GM19193 (cell line): Measurements from ENCODE around the gene TPGS2.

Experiments
- POLR2A ChIP-seq: IDR thresholded peaks from 4 replicates; pipeline ENCODE4 v1.6.1; 2011; ENCODE audit not compliant: insufficient read depth, insufficient read length; ENCODE audit errors: extremely low read depth

The TPGS2 gene

DNA sequence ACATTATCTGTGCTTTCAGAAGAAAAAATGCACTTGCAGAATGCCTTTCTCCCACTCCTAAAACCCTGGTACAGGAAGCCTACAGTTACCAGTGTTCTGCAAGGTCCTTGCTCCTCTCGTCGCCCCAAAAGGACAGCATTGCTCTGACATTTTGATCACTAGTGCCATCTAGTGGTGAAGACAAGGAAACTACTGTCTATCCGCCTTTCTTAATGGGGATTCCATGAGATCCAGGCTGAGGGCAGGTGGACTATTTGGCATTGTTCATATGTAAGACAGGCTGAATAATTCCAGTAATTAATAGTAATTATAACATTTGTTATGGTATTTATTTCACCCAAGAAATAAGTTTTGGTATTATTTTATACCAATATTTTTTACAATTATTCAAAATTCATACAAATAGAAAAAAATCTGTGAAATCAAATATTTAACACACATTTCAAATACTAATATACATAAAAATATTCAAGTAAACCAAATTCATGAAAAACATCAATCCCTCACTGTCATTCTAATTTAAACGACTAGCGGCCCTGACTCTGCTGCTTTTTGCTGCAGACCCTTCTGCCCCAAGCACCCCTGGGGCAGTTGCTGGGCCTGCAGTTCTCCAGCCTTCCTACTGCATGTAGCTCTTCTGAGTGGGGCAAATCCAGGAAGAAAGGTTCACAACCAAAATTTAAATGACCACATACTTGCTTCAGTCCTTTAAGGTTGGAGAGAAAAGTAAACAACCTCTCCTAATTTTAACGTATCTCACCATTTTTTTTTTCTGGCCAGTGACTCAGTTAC is 19.0 kb downstream of the TPGS2 start:
- no peak for TF ChIP-seq POLR2A

DNA sequence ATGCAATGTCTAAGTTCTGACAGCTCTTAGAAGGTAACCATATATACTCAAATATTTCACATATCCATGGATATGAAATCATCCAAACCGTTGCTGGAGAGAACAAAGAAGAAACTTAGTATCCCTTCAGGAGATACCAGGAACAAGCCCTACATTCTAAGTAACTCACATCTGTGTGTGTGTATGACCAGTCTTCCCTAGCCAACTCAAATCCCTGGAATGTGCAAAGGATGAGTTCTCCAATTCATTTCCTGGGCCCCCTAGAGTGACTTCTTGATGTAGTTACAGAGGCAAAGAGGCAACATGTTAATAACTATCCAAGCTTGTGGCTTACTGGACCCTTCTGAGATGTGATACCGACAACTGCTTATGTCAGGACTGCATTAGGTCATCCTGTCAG is 20.1 kb downstream of the TPGS2 start:
- no peak for TF ChIP-seq POLR2A

DNA sequence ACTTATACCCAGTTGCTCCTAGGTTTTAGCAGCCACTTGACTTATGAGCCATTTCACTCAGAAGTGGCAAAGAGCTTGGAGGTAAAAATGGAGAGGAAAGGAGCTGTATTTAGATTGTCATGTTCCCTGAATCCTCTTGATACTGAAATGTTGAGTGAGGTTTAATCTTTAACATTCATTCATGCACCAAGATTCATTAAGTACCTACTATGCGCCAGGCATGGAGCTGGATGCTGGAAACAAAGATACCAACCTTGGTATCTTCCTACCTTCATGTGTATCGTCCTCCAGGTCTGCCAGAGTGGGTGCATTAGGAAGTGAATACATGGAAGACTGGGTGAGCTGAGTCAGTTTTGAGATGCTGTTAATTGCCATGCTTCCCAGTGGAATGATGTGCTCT is 23.7 kb downstream of the TPGS2 start:
- no peak for TF ChIP-seq POLR2A

DNA sequence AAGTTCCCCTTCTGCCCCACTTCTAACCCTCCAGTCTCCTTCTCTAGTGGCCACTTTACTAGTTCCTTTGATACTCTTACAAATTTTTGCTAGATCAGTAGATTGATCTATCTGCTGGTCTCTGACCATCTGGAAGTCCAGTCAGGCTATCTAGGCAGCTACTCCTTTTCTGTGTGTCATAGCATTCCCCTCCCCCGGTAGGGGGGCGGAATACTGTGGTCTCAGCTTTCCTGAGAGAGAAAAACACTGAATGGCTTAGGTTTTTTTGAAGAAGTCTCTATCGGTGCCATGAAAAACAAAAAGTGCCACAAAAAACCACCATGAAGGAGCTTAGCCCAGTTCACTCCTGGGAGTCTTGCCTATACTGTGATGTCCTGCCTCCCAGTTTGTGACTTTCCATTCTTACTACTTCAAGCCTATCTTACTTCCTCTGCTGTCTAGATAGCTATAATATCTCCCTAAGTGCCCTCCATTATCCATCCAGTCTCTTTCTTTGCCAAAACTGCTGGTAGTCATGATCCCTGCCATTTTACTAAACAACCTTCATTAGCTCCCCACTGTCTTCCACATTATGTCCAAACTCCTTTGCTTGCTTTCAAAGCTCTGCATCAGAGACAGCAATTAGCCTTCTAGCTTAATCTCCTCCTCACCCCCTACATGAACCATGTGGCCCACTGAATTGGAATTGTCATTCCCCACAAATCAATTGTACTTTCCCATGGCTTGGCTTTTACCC is 29.9 kb downstream of the TPGS2 start:
- TF ChIP-seq POLR2A = no peak

DNA sequence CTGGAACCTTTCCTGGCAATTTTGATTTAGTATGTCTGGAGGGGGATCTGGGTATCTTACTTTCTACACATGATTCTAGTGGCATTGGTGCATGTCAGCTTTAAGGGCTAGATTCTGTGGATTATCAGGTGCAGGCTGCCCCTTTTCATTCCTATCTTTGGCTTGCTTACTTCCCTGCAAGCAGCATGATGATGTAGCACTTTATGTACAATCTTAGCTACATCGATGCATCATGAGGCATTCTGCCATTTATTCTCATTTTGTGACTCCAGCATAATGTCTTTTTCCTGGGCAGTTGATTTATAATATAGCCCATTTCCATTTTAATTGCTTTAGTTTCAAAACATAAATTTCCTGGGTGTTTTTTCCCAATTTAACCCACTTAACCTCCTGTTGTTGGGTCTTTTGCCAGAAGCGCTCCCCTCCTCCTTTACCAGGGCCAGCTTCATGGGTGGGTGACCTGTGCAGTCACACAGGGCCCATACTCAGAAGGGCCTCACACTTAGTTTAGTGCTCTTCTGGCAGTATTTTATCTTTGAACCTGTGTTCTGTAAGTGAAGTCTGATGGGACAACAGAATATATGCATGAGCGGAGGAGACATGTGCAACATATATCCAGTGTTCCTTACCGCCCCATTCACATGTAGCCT is 36.0 kb downstream of the TPGS2 start:
- TF ChIP-seq POLR2A = no peak

DNA sequence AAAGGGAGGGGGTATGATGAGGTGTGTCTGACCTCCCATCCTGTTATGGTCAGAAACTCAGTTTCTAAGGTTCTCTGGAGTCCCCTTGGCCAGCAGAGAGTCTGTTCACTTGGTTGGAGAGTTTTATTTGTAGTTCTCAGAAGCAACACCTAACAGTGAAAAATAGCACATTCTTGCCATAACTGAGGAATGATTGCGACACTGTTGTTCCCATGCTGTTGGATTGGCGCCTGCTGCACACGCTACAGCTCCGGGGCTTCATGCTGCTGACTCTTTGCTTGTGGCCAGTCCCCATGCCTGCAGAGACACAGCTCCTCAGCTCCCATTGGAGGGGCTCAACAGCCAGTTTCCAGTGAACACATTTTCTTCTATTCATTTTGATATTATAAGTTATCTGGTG is 42.1 kb downstream of the TPGS2 start:
- TF ChIP-seq POLR2A = no peak

DNA sequence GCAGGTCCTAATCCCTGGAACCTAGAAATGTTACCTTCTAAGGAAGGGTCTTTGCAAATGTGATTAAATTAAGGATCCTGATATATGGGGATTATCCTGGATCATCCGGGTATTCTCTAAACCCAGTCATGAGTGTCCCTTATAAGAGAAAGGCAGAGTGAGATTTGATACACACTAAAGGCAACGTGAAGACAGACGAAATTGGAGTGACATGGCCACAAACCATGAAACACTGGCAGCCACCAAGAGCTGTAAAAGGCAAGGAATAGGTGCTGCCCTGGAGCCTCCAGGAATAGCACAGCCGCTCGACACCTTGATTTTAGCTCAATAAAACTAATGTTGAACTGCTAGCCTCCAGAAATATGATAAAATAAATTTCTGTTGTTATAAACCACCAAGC is 45.0 kb downstream of the TPGS2 start:
- no peak for TF ChIP-seq POLR2A

DNA sequence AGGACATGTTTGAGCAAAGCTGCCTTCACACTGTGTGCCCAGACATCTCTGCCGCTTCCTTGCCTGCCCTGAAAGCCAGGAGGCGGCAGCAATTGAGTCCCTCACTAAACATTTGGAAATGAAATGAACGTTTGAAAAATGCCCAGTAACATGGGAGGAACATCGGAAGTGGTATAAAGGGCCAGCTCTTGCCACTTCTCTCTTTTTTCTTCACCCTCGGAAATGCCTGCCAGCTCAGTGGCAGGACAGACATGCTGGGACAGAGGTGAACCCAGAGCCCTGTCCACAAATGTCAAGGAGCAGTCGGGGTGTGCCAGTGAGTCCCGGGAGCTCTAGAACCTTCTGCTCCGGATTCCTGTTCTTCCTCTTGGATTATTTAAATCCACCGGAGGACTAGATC is 46.1 kb downstream of the TPGS2 start:
- no peak for TF ChIP-seq POLR2A

DNA sequence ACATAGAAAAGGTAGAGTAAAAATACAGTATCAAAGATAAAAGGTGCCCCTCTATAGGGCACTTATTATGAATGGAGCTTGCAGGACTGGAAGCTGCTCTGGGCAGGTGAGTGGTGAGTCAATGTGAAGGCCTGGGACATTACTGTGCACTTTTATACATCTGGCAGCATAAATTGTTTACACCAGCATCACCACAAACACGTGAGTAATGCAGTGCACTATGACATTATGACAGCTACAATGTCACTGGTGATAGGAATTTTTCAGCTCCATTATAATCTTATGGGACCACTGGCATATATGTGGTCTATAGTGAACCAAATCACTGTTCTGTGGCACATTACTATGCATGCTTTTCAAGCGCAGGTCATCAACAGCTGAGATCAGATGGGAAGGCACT is 48.1 kb downstream of the TPGS2 start:
- no peak for TF ChIP-seq POLR2A

DNA sequence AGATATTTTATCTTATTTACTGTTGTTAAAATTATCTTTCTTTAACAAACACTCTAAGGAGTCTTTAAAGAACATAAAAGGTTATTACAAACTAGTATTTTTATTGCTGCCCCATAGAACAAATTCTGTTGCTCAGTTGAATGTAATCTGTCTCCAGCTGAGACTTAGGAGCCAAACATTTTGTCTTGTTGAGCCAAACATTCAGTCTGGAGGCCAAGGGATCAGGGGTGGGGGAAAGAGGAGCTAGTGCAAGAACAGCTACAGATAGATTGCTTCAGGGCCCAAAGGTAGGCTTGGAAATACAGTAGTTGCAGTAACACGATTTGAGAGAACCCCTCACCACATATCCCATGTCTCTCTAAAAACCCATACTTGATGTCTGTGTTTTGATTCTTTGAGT is 51.2 kb downstream of the TPGS2 start:
- no peak for TF ChIP-seq POLR2A

DNA sequence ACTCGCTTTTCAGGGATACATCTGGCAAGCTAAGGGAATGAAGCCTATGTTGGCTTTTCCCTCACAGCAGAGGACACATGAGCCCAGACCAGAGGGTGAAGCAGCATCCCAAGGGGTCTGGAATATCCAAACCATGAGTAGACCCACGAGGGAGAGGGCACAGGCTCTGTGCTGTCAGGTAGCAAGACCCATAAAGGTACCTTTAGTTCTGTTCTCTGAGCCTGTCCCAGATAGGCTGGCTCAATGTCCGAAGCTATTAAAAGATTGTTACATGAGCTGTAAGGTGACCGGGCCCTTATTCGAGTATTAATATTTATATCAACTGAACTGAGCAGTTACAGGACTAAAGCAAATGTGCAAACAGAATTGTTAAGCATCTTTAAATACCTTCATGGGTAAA is 52.2 kb downstream of the TPGS2 start:
- TF ChIP-seq POLR2A = no peak

DNA sequence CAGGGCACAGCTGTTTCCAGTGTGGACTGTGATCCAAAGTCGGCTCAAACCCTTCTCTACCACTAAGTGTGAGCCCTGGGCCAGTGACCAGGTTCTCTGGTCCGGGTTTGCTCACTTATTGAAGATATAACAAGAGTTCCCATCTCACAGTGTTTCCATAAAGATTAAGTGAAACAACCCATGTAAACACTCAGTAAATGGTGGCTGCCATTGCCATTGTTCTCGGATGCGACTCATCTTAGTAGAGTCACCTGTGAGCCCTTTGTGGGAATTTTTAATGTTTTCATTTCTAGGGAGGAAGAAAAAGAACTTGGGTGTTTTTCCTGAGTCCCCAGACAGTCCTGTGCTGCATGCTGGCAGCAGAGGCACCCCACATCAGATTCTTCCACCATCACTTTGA is 53.4 kb downstream of the TPGS2 start:
- no peak for TF ChIP-seq POLR2A

DNA sequence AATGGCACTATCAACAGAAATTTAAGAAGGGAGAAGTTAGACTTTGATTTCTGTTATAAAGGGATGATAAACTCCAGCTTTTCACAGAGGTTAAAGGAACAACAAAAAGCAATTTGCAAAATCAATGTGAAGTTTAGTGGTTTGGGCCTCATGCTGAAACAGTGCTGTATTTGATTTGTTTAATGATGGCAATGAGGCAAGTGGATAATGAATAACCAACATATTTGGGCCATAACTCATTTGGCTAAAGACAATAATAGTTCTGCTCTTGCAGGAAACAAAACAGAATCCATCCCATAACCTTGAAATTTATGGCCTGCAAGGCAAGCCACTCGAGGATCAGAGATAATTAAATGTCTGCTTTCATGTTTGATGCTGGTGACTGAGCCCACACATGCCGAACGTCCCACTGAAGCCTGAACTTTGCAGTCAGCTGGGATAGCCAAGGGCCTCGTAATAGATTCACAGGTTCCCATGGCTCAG is 56.5 kb downstream of the TPGS2 start:
- TF ChIP-seq POLR2A = no peak

DNA sequence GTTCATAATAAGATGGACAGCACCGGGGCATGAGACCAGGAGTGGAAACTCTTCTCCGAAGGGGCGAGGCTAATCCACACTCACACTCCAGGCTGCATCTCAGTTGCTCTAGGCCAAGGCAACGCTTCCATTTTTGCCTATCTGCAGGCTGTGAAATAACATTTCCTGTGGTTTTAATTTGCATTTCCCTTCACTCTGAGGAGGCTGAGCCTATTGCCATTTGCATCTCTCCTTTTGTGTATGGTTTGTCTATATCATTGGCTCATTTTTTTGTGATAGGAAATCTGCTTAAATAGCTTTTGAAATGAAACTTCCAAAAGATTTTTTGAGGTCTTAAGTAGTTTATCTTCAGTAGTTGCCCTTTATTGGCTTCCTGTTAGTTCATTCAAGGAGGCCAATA is 57.6 kb downstream of the TPGS2 start:
- TF ChIP-seq POLR2A = no peak

DNA sequence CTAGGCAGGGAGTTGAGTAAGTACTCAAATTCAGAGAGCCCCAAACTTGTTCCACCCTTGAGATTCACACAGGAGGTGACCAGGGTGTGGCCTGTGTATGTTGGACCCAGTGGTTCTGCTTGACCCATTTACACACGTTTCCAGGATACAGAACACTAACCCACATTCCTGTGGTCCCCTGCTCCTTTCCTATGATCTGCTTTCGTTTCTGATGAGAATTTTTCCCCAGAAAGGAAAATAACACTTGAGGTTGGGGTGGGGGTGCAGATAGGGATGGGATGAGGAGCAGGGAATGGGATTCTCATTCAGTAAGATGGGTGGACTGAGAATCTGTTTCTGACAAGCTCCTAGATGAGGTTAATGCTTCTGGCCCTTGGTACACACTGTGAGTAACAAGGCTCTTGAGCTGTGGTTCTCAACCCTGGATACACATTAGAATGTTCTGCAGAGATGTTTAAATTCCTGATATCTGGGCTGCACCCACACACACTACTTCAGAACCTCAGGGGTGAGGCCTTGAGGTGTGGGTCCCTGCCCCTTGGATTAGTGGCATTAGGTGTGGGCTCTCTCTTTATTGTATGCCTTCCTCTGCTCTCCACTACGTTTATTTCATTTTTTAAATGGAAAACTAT is 58.4 kb downstream of the TPGS2 start:
- no peak for TF ChIP-seq POLR2A
